ENCODE data around the gene NPR3. TPM values are rescaled to one million over a fixed set of nuclear protein-coding genes. Genes with fewer than 3 reads are reported as not detected.

The NPR3 gene
- total RNA-seq, 1 donor from 2014 or later: 18.3 TPM

GRCh38 chr5:32837211-32837610, 126.1 kb downstream of the NPR3 start:
- ATAC-seq (ENCODE audit: poor library complexity): no peak
- no peak for DNase-seq
- intact Hi-C loops (cut with DNase I): no loop called here

GRCh38 chr5:32839106-32839505, 128.0 kb downstream of the NPR3 start:
- no peak for ATAC-seq (ENCODE audit: poor library complexity)
- intact Hi-C loops (cut with DNase I): no loop called here

GRCh38 chr5:32840606-32841005, 129.5 kb downstream of the NPR3 start:
- DNase-seq (no peak), ATAC-seq (ENCODE audit: poor library complexity) (no peak)
- intact Hi-C loops (cut with DNase I): no loop called here

More at GRCh38 chr5:32839106-32839505, 128.0 kb downstream of the NPR3 start:
- no peak for DNase-seq

Other genes starting within 250 kb of the NPR3 start
- gene SUB1, start 125.8 kb upstream of the NPR3 start, total RNA-seq: 175 TPM